ENCODE measurements around the gene INPP5J.

DNA sequence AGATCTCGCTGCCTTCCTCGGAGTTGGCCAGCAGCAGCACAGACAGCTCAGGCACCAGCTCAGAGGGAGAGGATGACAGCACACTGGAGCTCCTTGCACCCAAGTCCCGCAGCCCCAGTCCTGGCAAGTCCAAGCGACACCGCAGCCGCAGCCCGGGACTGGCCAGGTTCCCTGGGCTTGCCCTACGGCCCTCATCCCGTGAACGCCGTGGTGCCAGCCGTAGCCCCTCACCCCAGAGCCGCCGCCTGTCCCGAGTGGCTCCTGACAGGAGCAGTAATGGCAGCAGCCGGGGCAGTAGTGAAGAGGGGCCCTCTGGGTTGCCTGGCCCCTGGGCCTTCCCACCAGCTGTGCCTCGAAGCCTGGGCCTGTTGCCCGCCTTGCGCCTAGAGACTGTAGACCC, 11.1 kb downstream of the INPP5J start:
- TF ChIP-seq EZH2phosphoT487 (conservative IDR thresholded peaks at IDR 0.05; ENCODE audit: low read length): no peak
- TF ChIP-seq, protein P1, sequence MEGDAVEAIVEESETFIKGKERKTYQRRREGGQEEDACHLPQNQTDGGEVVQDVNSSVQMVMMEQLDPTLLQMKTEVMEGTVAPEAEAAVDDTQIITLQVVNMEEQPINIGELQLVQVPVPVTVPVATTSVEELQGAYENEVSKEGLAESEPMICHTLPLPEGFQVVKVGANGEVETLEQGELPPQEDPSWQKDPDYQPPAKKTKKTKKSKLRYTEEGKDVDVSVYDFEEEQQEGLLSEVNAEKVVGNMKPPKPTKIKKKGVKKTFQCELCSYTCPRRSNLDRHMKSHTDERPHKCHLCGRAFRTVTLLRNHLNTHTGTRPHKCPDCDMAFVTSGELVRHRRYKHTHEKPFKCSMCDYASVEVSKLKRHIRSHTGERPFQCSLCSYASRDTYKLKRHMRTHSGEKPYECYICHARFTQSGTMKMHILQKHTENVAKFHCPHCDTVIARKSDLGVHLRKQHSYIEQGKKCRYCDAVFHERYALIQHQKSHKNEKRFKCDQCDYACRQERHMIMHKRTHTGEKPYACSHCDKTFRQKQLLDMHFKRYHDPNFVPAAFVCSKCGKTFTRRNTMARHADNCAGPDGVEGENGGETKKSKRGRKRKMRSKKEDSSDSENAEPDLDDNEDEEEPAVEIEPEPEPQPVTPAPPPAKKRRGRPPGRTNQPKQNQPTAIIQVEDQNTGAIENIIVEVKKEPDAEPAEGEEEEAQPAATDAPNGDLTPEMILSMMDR (IDR thresholded peaks at IDR 0.05; ENCODE audit: insufficient read depth, low read length, poor library complexity, severe bottlenecking): no peak

Data from SU-DHL-6 (cell line).